KMS-11 (cell line): ENCODE results near the gene ZNF792.
"Not testable (repeated sequence)": the region's sequence is repeated elsewhere in the genome, so short reads cannot be mapped to it uniquely, and the experiment has no call there.

Experiments used
- H2AFZ ChIP-seq: fragments of 200-600 bp; sonication (generic); 2 replicates; pipeline ENCODE4 v1.6.1; 2016; ENCODE audit warnings: antibody characterized with exemption, mixed run types, low read depth
- H3K27ac ChIP-seq: fragments of 200-600 bp; sonication (generic); 2 replicates; pipeline ENCODE4 v1.6.1; 2016; ENCODE audit warnings: mild to moderate bottlenecking, mixed run types
- H3K27me3 ChIP-seq: fragments of 200-600 bp; sonication (generic); 2 replicates; pipeline ENCODE4 v1.6.1; 2017; ENCODE audit warnings: mild to moderate bottlenecking, low read depth, mixed run types, moderate library complexity; ENCODE audit not compliant: insufficient read depth
- H3K36me3 ChIP-seq: fragments of 200-600 bp; sonication (generic); 2 replicates; pipeline ENCODE4 v1.6.1; 2017; ENCODE audit warnings: mild to moderate bottlenecking, mixed run types; ENCODE audit not compliant: insufficient read depth
- H3K4me1 ChIP-seq: fragments of 200-600 bp; sonication (generic); 2 replicates; pipeline ENCODE4 v1.6.1; 2016; ENCODE audit warnings: mild to moderate bottlenecking, low read depth, mixed run types; ENCODE audit not compliant: poor library complexity, severe bottlenecking
- H3K4me2 ChIP-seq: fragments of 200-600 bp; sonication (generic); 2 replicates; pipeline ENCODE4 v1.7.0; 2016; ENCODE audit warnings: mild to moderate bottlenecking, mixed run types
- H3K4me3 ChIP-seq: fragments of 200-600 bp; sonication (generic); IDR thresholded peaks from 2 replicates; pipeline ENCODE4 v1.6.1; 2017; ENCODE audit warnings: low read depth, low read length, mixed read lengths; ENCODE audit not compliant: insufficient read depth
- H3K79me2 ChIP-seq: fragments of 200-600 bp; sonication (generic); 2 replicates; pipeline ENCODE4 v1.6.1; 2016; ENCODE audit warnings: low read depth, mixed run types; ENCODE audit not compliant: insufficient read depth
- H3K9ac ChIP-seq: fragments of 200-600 bp; sonication (generic); 2 replicates; pipeline ENCODE4 v1.6.1; 2016; ENCODE audit warnings: mild to moderate bottlenecking, mixed run types
- H4K20me1 ChIP-seq: fragments of 200-600 bp; sonication (generic); 2 replicates; pipeline ENCODE4 v1.6.1; 2016; ENCODE audit warnings: mild to moderate bottlenecking, mixed run types; ENCODE audit not compliant: insufficient read depth
- CTCF ChIP-seq: fragments of 200-600 bp; sonication (generic); conservative IDR thresholded peaks from 2 replicates; pipeline ENCODE4 v1.6.1; 2017; ENCODE audit warnings: low read depth, mild to moderate bottlenecking, antibody characterized with exemption, low read length, moderate library complexity, mixed read lengths

ZNF792 gene

GRCh38 chr19:34976611-34977010, 12.6 kb upstream of the ZNF792 start:
- no peaks in the 10 kb centered on the region for H3K79me2 ChIP-seq

GRCh38 chr19:34975056-34975455, 11.0 kb upstream of the ZNF792 start:
- H3K4me2 ChIP-seq, result no peak overlapping the region
- H3K27me3 ChIP-seq, result peaks cover 11% of the 10 kb centered on the region; the same call in 1 of the 2 replicates
- no peak overlapping the region for H3K27ac ChIP-seq
- H4K20me1 ChIP-seq, result no peaks in the 10 kb centered on the region
- H3K4me1 ChIP-seq, result no peaks in the 10 kb centered on the region
- no peak for TF ChIP-seq CTCF
- no peak overlapping the region for H3K4me3 ChIP-seq
- H2AFZ ChIP-seq, result no peak overlapping the region
- H3K36me3 ChIP-seq, result no peaks in the 10 kb centered on the region
- no peaks in the 10 kb centered on the region for H3K79me2 ChIP-seq
- H3K9ac ChIP-seq, result no peak overlapping the region

More at GRCh38 chr19:34976611-34977010, 12.6 kb upstream of the ZNF792 start:
- Histone ChIP-seq H3K36me3 (no peaks in the 10 kb centered on the region), H2AFZ (no peak overlapping the region), H3K4me1 (no peaks in the 10 kb centered on the region), H4K20me1 (no peaks in the 10 kb centered on the region), H3K27me3 (no peaks in the 10 kb centered on the region; the same call in 1 of the 2 replicates), H3K27ac (no peak overlapping the region), H3K9ac (no peak overlapping the region), H3K4me3 (no peak overlapping the region), H3K4me2 (no peak overlapping the region)
- no peak for TF ChIP-seq CTCF

- Histone ChIP-seq H3K79me2 (no peaks in the 10 kb centered on the region), H3K4me1 (no peaks in the 10 kb centered on the region), H3K27ac (no peak overlapping the region), H4K20me1 (no peaks in the 10 kb centered on the region), H2AFZ (no peak overlapping the region), H3K36me3 (no peaks in the 10 kb centered on the region), H3K27me3 (peaks cover 11% of the 10 kb centered on the region; the same call in 1 of the 2 replicates), H3K4me3 (no peak overlapping the region), H3K4me2 (no peak overlapping the region), H3K9ac (no peak overlapping the region)
- TF ChIP-seq CTCF, result no peak
These were observed 10.6 kb upstream of the ZNF792 start for GRCh38 chr19:34974646-34975045.

GRCh38 chr19:34972163-34972705, 8.2 kb upstream of the ZNF792 start:
- no peak overlapping the region for H2AFZ ChIP-seq
- no peak for TF ChIP-seq CTCF
- H3K36me3 ChIP-seq, result no peaks in the 10 kb centered on the region
- no peaks in the 10 kb centered on the region for H4K20me1 ChIP-seq
- H3K4me2 ChIP-seq, result no peak overlapping the region
- peaks cover 11% of the 10 kb centered on the region; the same call in 1 of the 2 replicates for H3K27me3 ChIP-seq
- H3K79me2 ChIP-seq, result no peaks in the 10 kb centered on the region
- no peak overlapping the region for H3K4me3 ChIP-seq
- H3K27ac ChIP-seq, result no peak overlapping the region
- H3K4me1 ChIP-seq, result no peaks in the 10 kb centered on the region
- H3K9ac ChIP-seq, result no peak overlapping the region

- H3K4me3 ChIP-seq, H3K79me2 ChIP-seq, H2AFZ ChIP-seq, H3K4me1 ChIP-seq, H3K27ac ChIP-seq, H3K9ac ChIP-seq, H4K20me1 ChIP-seq, H3K36me3 ChIP-seq, H3K4me2 ChIP-seq: not testable (repeated sequence)
- H3K27me3 ChIP-seq, result peaks cover 11% of the 10 kb centered on the region; the same call in 1 of the 2 replicates
These were observed 6.3 kb upstream of the ZNF792 start for GRCh38 chr19:34970185-34970780.
